NB4 (cell line): Measurements from ENCODE around the gene PKD2.
A peak's percentile ranks its signal among the peaks of the same experiment; 100 is the strongest.

ENCODE experiments used
- DNase-seq: peaks from one replicate; pipeline ENCODE4 v3.0.0; 2010; ENCODE audit warnings: low read depth
- H3K4me3 ChIP-seq: one replicate; pipeline ENCODE4 v1.5.1; 2011; ENCODE audit warnings: mild to moderate bottlenecking, low read depth, low read length, moderate library complexity
- MYC ChIP-seq: IDR thresholded peaks from 2 replicates; pipeline ENCODE4 v1.6.1; 2011; ENCODE audit warnings: low read depth, low read length
- POLR2A ChIP-seq: IDR thresholded peaks from 2 replicates; pipeline ENCODE4 v1.6.1; 2011; ENCODE audit warnings: mild to moderate bottlenecking; ENCODE audit not compliant: insufficient read length; ENCODE audit errors: extremely low read depth
- TF ChIP-seq, protein P1 (sequence below): IDR thresholded peaks from one replicate; pipeline ENCODE4 v1.5.1; 2012; ENCODE audit warnings: low read depth, low read length
- TF ChIP-seq, protein P2 (sequence below): IDR thresholded peaks from 2 replicates; pipeline ENCODE4 v1.6.1; 2011; ENCODE audit warnings: low read depth, low read length

Gene PKD2

DNA sequence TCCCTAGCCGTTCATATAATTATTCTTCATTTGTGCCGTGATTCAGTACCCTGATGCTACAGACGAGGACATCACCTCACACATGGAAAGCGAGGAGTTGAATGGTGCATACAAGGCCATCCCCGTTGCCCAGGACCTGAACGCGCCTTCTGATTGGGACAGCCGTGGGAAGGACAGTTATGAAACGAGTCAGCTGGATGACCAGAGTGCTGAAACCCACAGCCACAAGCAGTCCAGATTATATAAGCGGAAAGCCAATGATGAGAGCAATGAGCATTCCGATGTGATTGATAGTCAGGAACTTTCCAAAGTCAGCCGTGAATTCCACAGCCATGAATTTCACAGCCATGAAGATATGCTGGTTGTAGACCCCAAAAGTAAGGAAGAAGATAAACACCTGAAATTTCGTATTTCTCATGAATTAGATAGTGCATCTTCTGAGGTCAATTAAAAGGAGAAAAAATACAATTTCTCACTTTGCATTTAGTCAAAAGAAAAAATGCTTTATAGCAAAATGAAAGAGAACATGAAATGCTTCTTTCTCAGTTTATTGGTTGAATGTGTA lies 24.9 kb upstream of the PKD2 start:
- no peak for TF ChIP-seq MYC
- TF ChIP-seq, protein P1, sequence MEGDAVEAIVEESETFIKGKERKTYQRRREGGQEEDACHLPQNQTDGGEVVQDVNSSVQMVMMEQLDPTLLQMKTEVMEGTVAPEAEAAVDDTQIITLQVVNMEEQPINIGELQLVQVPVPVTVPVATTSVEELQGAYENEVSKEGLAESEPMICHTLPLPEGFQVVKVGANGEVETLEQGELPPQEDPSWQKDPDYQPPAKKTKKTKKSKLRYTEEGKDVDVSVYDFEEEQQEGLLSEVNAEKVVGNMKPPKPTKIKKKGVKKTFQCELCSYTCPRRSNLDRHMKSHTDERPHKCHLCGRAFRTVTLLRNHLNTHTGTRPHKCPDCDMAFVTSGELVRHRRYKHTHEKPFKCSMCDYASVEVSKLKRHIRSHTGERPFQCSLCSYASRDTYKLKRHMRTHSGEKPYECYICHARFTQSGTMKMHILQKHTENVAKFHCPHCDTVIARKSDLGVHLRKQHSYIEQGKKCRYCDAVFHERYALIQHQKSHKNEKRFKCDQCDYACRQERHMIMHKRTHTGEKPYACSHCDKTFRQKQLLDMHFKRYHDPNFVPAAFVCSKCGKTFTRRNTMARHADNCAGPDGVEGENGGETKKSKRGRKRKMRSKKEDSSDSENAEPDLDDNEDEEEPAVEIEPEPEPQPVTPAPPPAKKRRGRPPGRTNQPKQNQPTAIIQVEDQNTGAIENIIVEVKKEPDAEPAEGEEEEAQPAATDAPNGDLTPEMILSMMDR = no peak
- TF ChIP-seq, protein P2, sequence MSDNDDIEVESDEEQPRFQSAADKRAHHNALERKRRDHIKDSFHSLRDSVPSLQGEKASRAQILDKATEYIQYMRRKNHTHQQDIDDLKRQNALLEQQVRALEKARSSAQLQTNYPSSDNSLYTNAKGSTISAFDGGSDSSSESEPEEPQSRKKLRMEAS = no peak
- TF ChIP-seq POLR2A = no peak
- no peak overlapping the region for H3K4me3 ChIP-seq
- no peak for DNase-seq

- TF ChIP-seq MYC = no peak
- TF ChIP-seq POLR2A = no peak
- TF ChIP-seq, protein P2 = no peak
- TF ChIP-seq, protein P1 = no peak
- H3K4me3 ChIP-seq = no peak overlapping the region
- DNase-seq = no peak
These were observed 23.4 kb upstream of the PKD2 start for GRCh38 chr4:87983996-87984395.

DNA sequence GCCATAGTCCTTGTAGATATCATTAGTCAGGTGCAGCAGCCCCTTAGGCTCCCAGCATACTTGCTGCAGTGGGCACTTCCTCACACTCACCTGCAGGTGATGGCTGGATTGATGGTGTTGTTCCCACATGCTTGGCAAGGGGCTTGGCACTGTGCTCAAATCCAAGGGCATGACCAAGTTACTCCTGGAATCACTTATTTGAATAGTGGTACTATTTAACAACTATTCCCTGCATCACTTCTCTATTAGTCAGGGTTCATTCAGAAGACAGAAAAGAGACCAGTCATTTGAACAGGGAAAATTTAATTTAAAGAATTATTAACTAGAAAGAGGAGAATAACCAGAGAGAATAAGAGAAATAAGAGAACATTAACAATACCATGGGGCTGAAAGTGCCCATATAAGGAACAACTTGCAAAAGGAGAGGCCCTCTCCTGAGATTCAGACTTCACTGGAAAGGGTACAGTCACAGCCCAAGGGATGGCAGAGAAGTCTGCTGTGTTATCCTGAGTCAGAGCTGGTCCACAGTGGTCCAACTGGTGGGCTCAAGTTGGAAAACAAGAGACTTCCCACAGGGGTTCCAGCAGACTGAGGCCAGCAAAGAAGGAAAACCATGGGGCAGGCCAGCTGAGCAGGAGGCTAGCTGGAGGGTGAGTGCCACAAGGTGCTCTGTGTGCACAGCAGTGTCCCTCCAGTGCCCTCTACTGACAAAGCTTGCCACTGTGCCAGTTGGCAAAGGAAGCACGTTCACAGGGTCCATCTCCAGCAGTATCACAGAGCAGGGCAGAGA lies 22.1 kb upstream of the PKD2 start:
- DNase-seq = peak; percentile 71
- TF ChIP-seq, protein P1 = peak; percentile 88
- TF ChIP-seq, protein P2 = no peak
- no peak for TF ChIP-seq MYC
- H3K4me3 ChIP-seq = no peak overlapping the region

GRCh38 chr4:87985887-87986200 lies 21.6 kb upstream of the PKD2 start:
- TF ChIP-seq, protein P1 = no peak
- TF ChIP-seq, protein P2 = no peak
- no peak for TF ChIP-seq POLR2A
- no peak for TF ChIP-seq MYC
- H3K4me3 ChIP-seq = no peak overlapping the region
- DNase-seq = no peak

GRCh38 chr4:87986508-87986907 lies 20.9 kb upstream of the PKD2 start:
- TF ChIP-seq, protein P1 = no peak
- TF ChIP-seq, protein P2 = no peak
- TF ChIP-seq MYC (no peak), POLR2A (no peak)
- DNase-seq = no peak
- H3K4me3 ChIP-seq = no peak overlapping the region

DNA sequence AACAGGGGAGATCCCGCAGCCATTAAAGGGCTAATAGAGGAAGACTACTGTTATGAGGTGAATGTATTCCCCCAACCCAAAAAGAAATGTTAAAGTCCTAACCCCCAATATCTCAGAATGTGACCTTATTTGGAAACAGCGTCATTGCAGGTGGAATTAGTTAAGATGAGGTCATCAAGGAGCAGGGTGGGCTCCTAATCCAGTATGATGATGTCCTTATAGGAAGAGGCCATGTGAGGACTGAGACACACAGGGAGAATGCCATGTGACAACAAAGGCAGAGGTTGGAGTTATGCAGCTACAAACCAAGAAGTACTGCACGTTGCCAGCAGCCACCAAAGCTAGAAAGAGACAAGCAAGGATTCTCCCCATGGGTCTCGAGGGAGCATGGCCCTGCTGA lies 17.7 kb upstream of the PKD2 start:
- no peak for DNase-seq
- TF ChIP-seq, protein P1 = no peak
- TF ChIP-seq, protein P2 = no peak
- TF ChIP-seq MYC (no peak), POLR2A (no peak)
- H3K4me3 ChIP-seq = no peak overlapping the region
